HepG2 (cell line): Measurements from ENCODE around the gene C1orf74. TPM values are rescaled to one million over a fixed set of nuclear protein-coding genes. Genes with fewer than 3 reads are reported as not detected.

Experiments used
- AFF4 ChIP-seq: sonication (generic); formaldehyde crosslinking; IDR thresholded peaks from 2 replicates; pipeline ENCODE4 v1.4.0; 2020; ENCODE audit warnings: missing genetic modification reagents
- AGO2 ChIP-seq: fragments of 200-400 bp; formaldehyde crosslinking; optimal IDR thresholded peaks from 2 replicates; pipeline ENCODE3; 2017; ENCODE audit warnings: mild to moderate bottlenecking, low read depth, low read length, moderate library complexity
- GATAD1 ChIP-seq: IDR thresholded peaks from 2 replicates; pipeline ENCODE4 v1.6.1; 2016; ENCODE audit warnings: missing genetic modification reagents, missing compliant biosample characterization
- LCORL ChIP-seq, 2 experiments: fragments of 450-650 bp in 1 of 2; sonication (generic) in 1 of 2; formaldehyde crosslinking in 1 of 2; IDR thresholded peaks; 2 replicates each; pipeline versions ENCODE4 v1.5.0 to v1.6.1; 2017 to 2020; ENCODE audit warnings: antibody characterized with exemption in 1 of 2, missing genetic modification reagents in 1 of 2
- PPARG ChIP-seq: conservative IDR thresholded peaks from 2 replicates; pipeline ENCODE4 v1.6.1; 2016; ENCODE audit warnings: missing biosample characterization, missing genetic modification reagents
- TFAP4 ChIP-seq: sonication (generic); IDR thresholded peaks from 2 replicates; pipeline ENCODE4 v1.6.1; 2016; ENCODE audit warnings: low read depth, borderline replicate concordance
- ZFY ChIP-seq: sonication (generic); formaldehyde crosslinking; IDR thresholded peaks from 2 replicates; pipeline ENCODE4 v1.4.0; 2020; ENCODE audit warnings: missing genetic modification reagents
- ZNF761 ChIP-seq: sonication (generic); formaldehyde crosslinking; conservative IDR thresholded peaks from 2 replicates; pipeline ENCODE4 v1.4.0; 2020; ENCODE audit warnings: mild to moderate bottlenecking, missing genetic modification reagents
- ZNF891 ChIP-seq: sonication (generic); formaldehyde crosslinking; IDR thresholded peaks from 2 replicates; pipeline ENCODE4 v1.5.0; 2020; ENCODE audit warnings: mild to moderate bottlenecking, missing genetic modification reagents
- polyA plus RNA-seq, 8 experiments: library from polyadenylated mRNA; depleted of rRNA in 3 of 8; stranded (reverse) in 7 of 8; unstranded in 1 of 8; fragments of >200 nt; fragmentation: Illumina TruSeq in 4 of 8; extraction: Trizol in 4 of 8; gene quantifications; 2 replicates each; pipeline versions ENCODE4 v1.2.1 to v1.2.3, GENCODE V29; 2011 to 2016; ENCODE audit warnings: low read depth in 4 of 8, missing spikeins in 1 of 8, mixed read lengths in 1 of 8; ENCODE audit not compliant: insufficient read depth in 1 of 8
- total RNA-seq, 5 experiments: library from RNA; depleted of rRNA; stranded (reverse); fragments of >200 nt; fragmentation: Illumina TruSeq; extraction: Trizol; gene quantifications; 2 replicates each; pipeline ENCODE4 v1.2.3, GENCODE V29; 2016; ENCODE audit warnings: low read depth in 1 of 5

C1orf74 gene
- total and polyA plus RNA-seq, 2 of the 13 experiments (the other 11 are each of a cell fraction or from before 2014, with no cell fraction given), result 0.33 to 0.71 TPM

- no peak for TF ChIP-seq TFAP4
- no peak for TF ChIP-seq AGO2
- TF ChIP-seq GATAD1 (CRISPR knock-in tag), result no peak
- no peak for TF ChIP-seq PPARG
- TF ChIP-seq ZNF891 (CRISPR knock-in tag), result no peak
- TF ChIP-seq ZFY (CRISPR knock-in tag), result no peak
- no peak for TF ChIP-seq ZNF761 (CRISPR knock-in tag)
- TF ChIP-seq AFF4 (CRISPR knock-in tag), result no peak
- no peak for TF ChIP-seq LCORL (IDR thresholded peaks at IDR 0.05)
- no peak for TF ChIP-seq LCORL (CRISPR knock-in tag; IDR thresholded peaks at IDR 0.05)
These were observed 26.0 kb downstream of the C1orf74 start (continued) for GRCh38 chr1:209758400-209758799.
